GM21423 (cell line): ENCODE data around the gene LDHAL6B.
A peak's percentile ranks its signal among the peaks of the same experiment; 100 is the strongest.

ENCODE experiments used
- ATAC-seq: cut with Tn5 transposase; IDR thresholded peaks from one replicate; pipeline ENCODE4 v1.9.1; 2021; ENCODE audit warnings: mild to moderate bottlenecking, moderate library complexity; ENCODE audit not compliant: unreplicated experiment

The LDHAL6B gene

DNA sequence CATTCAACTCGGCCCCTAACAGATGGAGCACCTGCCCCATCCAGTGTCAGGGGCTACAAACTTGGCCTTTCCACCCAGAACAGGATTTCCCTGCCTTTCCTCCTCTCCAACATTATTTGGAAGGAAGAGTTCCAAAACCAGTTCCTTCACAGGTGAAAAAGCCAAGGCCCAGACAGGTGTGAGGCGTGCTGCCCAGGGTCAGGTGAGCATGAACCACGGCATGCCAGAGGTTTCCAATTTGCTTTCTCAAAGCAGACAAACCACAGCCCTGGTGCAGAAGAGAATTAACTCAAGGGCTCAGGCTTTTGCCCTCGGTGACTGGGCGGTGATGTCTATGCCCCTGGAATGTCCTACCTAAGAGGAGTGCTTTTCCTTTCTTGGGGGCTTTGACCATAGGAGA lies 43.2 kb downstream of the LDHAL6B start:
- no peak for ATAC-seq

GRCh38 chr15:59250249-59250648 lies 43.6 kb downstream of the LDHAL6B start:
- no peak for ATAC-seq

- ATAC-seq: peak; percentile 52
Measured at GRCh38 chr15:59251001-59251845, 44.6 kb downstream of the LDHAL6B start.

GRCh38 chr15:59252137-59252536 lies 45.5 kb downstream of the LDHAL6B start:
- no peak for ATAC-seq

DNA sequence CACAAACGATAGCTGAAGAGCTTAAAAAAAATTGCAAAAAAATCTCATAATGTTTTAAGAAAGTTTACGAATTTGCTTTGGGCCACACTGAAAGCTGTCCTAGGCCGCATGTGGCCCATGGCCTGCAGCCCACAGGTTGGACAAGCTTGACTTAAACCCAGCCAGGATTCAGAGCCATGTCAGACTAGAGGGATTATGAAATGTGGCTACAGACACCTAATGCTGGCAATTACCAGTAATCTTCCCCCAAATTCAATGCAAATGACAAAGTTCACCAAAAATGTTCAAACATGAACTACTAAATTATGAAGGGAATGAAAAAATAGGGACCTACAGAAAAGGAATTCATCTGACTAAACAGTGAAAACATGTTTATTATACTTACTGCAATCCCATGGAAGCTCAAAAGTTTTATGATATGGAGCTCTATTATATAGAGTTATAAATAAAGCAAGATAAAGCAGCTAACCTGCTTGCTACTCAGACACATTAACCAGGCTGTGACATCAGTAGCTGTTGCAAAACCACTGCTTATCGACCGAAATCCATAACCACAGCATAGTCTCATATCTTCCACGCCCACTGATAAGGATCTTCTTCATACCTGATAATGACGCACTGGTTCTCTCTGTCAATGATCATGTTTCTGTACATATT lies 49.2 kb downstream of the LDHAL6B start:
- ATAC-seq: peak; percentile 49

DNA sequence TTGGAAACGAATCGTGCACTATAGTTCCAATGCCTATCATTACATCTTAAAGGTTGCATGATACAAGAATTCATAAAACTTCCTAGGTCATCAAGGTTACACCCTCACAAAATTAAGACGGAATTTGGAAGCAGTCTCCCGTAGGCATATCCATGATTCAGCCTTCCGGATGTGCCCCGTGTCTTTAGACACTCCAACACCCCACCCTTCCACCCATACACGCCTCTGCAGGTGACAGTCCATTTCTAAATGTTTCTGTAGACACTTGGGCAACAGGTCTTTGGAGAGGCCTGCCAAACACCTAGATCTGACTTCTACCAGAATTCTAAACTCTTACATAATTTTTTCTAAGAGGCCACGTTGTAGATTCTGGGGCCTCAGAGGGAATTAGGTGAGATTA lies 49.8 kb downstream of the LDHAL6B start:
- no peak for ATAC-seq

GRCh38 chr15:59257140-59257539 lies 50.5 kb downstream of the LDHAL6B start:
- ATAC-seq: no peak
